Choroid plexus epithelial cell (primary cell): ENCODE data around the gene CLDN24.
A peak's percentile ranks its signal among the peaks of the same experiment; 100 is the strongest.

Experiments
- DNase-seq: peaks from one replicate; pipeline ENCODE4 v3.0.0-alpha.2; 2010; ENCODE audit warnings: low read depth
- H3K4me3 ChIP-seq: 2 replicates; pipeline ENCODE4 v1.5.1; 2011; ENCODE audit warnings: low read depth, mild to moderate bottlenecking, control low read depth, low read length, moderate library complexity
- TF ChIP-seq, protein P1 (sequence below): conservative IDR thresholded peaks from 2 replicates; pipeline ENCODE4 v1.5.1; 2011; ENCODE audit warnings: low read depth, mild to moderate bottlenecking, control low read depth, inconsistent platforms, low read length, moderate library complexity

CLDN24 gene

DNA sequence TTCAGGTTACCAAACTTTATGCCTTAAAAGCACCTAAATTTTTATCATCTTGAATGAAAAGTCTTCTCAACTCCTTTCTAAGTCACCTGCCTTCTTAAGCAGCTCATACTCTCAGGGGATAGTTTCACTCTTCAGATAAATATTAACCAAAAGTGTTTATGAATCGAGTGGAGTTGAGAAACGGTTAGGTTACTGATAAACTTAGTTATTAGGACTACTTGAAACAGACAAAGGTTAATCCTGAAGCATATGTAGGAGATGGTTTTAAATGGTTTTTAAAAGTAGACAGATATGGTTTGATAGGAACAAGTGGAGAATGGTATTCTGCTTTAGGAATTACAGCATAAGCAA, 34.9 kb downstream of the CLDN24 start:
- no peak for DNase-seq
- H3K4me3 ChIP-seq = no peak overlapping the region
- TF ChIP-seq, protein P1, sequence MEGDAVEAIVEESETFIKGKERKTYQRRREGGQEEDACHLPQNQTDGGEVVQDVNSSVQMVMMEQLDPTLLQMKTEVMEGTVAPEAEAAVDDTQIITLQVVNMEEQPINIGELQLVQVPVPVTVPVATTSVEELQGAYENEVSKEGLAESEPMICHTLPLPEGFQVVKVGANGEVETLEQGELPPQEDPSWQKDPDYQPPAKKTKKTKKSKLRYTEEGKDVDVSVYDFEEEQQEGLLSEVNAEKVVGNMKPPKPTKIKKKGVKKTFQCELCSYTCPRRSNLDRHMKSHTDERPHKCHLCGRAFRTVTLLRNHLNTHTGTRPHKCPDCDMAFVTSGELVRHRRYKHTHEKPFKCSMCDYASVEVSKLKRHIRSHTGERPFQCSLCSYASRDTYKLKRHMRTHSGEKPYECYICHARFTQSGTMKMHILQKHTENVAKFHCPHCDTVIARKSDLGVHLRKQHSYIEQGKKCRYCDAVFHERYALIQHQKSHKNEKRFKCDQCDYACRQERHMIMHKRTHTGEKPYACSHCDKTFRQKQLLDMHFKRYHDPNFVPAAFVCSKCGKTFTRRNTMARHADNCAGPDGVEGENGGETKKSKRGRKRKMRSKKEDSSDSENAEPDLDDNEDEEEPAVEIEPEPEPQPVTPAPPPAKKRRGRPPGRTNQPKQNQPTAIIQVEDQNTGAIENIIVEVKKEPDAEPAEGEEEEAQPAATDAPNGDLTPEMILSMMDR = no peak

DNA sequence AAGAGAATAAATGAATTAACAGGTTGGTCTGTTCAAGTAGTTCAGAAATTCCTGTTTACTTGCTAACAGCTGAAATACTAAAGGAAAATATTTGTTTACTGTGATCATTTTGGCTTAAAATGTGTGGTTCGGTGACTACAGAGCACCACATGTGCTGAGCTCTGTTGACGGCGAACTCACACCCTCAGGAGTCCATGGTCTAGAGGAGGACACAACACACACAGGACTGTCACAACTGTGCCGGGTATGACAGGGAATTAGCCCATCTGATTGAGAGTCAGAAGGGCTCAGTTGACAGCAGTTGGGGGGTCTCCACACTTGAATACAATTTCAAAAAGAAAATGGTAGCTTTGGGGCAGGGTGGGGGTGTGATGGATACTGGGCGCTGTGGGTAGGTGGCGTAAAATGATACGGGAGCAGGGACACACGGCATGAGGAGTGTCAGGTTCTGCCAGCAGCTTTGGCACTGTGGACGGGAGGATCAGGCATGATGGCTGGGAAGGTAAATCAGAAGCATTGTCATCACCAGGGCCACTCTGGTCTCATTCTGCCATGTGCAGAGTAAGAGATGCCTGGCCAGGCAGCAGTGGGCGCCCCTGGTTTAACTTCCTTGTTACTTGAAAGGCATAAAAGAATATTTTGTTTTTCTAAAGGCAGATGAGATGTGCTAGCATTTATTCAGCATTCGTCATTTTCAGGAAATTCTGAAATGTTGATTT, 35.5 kb downstream of the CLDN24 start:
- DNase-seq = no peak
- TF ChIP-seq, protein P1 = no peak
- H3K4me3 ChIP-seq = no peak overlapping the region

DNA sequence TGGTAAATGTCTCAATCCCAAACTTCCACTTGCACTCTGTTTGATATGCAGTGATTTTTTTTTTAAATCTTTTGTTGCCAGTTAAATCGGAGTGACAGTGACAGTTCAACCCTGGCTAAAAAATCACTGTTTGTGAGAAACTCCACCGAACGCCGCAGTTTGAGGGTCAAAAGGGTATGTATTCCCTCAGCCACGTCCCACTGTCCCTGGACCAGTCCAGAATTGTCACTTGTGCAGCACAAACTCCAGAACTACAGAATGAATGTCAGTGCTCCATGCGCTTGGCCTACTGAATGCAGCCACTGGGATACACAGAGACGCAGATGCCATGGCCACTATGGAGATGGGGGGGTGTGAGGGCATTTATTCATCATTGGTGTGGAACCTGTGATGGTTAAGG, 36.3 kb downstream of the CLDN24 start:
- DNase-seq = no peak
- H3K4me3 ChIP-seq = no peak overlapping the region
- TF ChIP-seq, protein P1 = no peak

DNA sequence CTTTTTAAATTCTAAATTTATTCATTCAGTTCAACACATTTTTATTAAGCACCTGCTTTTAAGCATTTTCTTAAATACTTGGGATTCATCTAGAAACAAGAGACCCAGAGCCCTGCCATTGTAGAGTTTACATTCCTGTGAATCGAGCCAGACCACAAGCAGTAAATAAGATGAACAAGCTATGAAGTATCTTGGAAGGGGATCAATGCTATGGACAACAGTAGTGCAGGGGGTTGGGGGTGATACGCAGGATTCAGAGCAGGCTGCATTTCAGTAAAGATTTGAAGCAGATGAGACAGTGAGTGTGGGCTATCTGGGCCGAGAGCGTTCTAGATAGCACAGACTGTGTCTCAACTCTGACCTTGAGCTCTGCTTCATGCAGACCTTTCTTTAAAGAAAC, 37.3 kb downstream of the CLDN24 start:
- DNase-seq = peak; percentile 77
- no peak overlapping the region for H3K4me3 ChIP-seq
- TF ChIP-seq, protein P1 = no peak

DNA sequence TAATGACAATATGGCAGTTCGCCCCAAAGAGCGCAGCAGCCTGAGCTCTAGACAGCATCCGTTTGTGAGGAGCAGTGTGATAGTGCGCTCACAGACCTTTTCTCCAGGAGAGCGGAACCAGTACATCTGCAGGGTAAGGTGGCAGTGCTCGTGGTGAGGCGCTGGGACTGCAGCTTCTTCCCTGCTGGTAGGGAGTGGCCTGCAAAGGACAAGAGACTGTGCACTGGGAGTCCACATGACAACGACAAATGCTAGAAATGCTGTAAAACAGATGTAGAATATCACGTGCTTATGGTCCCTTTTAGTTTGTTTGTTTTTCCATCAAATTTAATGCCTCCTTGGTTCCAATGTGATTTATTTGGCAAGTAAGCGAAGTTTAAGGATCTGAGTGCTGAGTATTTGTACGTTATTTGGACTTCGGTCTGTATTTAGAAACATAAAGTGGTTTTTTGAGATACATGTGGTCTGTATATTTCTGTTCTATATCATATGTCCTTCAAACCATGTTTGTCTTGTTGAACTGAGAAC, 37.9 kb downstream of the CLDN24 start:
- H3K4me3 ChIP-seq = no peak overlapping the region
- DNase-seq = no peak
- TF ChIP-seq, protein P1 = no peak

DNA sequence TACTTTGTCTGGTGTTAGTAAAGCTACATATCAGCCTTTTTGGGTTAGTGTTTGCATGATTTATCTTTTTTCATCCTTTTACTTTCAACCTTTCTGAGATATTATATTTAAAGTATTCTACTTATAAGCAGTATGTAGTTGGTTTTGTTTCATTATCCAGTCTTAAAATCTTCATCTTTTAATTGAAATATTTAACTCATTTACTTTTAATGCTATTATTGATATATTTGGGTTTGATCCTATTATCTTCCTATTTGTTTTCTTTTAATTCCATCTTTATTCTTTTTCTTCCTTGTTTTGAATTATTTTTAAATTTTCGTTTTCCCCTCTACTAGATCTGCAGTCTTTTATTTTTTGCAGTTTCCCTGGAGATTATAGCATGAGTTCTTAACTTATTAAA, 46.1 kb downstream of the CLDN24 start:
- TF ChIP-seq, protein P1 = no peak
- DNase-seq = no peak
- no peak overlapping the region for H3K4me3 ChIP-seq

DNA sequence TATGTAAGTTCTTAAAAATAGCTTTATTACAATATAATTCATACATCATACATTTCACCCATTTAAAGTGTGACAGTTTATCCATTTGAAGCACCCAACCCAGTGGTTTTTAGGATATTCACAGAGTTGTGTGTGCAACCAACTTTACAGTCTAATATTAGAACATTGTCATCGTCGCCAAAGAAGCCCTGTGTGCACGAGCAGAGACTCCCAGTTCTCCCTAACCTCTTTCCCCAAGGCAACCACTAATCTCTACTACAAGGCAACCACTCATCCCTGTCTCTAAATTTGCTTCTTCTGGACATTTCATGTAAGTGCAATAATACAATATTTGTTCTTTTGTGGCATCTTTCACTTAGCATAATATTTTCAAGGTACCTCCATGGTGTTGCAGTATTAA, 49.8 kb downstream of the CLDN24 start:
- no peak for DNase-seq
- H3K4me3 ChIP-seq = no peak overlapping the region
- TF ChIP-seq, protein P1 = no peak
